HPDE6-E6E7 (cell line): ENCODE results near the gene PPM1A.

Source experiments
- DNase-seq: peaks from one replicate; pipeline ENCODE4 v3.0.0; 2011; ENCODE audit warnings: missing footprints; ENCODE audit errors: extremely low spot score

The PPM1A gene

DNA sequence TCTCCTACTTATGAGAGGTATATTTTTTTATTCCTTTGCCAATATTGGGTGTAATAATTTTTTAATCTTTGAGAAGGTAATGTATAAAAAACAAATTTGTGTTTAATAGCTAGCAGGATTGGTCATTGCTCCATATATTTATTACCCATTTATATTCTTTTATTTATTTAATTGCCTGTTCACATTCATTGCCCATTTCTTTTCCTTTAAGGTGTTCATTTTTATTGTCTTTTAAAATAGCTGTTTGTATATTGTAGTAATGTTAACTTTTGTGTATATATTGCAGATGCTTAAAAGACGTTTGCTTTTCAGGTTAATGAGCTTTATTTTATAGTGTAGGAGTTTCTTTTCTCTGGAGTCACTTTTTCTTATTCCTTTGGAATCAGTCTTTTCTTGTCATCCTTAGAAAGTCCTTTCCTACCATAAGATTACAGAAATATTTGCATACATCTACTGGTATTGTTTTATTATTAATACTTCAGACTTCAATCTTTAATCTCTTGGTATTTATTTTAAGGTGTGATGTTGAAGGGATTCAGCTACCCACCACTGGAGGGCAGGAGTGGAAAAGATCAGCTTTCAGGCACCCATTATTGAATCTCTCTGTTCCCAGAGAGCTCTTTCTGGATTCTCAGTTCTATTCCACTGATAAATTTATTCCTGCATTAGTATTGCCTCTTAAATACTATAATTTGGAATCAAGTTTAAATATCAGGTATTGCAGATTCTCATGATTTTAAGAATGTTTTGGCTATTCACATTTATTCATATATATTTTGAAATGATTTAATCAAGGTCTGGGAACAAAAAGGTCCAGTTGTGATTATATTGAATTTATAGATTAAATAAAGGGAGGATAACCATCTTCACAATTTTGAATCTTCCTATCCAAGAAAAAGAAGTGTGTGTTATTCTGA lies 17.3 kb downstream of the PPM1A start:
- DNase-seq, result peak; percentile 23

GRCh38 chr14:60272177-60272576 lies 23.2 kb downstream of the PPM1A start:
- no peak for DNase-seq

DNA sequence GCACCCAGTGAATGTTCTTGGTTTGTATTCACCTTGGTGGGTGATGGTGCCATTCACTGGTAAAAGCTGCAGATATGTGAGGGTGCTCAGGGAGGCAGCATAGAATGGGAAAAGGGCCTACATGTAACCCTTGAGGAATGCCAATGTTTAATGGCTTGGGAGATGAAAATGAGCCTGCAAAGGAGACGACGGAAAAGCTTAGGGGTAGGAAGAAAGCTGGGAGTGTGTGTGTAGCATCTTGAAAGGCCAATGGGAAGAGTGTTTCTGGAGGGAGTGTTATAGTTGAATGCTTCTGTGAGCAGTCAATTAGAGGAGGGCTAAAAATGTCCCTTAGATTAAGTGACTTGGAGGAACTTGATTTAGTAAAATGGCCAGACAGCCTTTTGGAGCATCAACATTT lies 24.9 kb downstream of the PPM1A start:
- DNase-seq, result no peak

- no peak for DNase-seq
Measured at GRCh38 chr14:60274448-60274847, 25.4 kb downstream of the PPM1A start.

GRCh38 chr14:60275932-60276331 lies 26.9 kb downstream of the PPM1A start:
- DNase-seq, result no peak

- no peak for DNase-seq
Measured at GRCh38 chr14:60276347-60276746, 27.3 kb downstream of the PPM1A start.

DNA sequence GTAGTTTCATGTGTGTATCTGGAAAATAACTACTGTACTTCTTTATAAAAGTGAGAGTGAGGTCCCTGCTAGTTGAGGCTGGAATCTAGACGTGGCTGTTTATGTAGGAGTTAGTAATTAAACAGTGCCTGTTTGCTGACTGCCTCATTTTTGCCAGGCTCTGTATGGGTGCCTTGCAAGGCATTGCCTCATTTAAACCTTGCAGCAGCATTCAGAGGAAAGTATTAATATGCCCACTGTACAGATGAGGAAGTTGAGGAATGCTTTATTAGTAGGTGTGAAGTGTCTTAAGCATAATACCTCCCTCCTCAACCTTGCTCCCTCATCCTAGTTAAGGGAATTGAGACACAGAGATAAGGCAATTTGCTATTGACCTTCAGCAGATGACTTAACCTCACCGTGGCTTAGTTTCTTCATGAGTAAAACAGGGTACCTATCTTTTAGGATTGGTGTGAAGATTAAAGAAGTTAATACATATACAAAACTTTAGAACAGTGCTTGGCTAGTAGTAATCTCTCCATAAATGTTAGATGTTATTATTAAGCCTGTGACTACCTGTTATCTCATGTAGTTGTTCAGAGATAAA lies 28.7 kb downstream of the PPM1A start:
- no peak for DNase-seq

- no peak for DNase-seq
Measured at GRCh38 chr14:60278350-60278749, 29.3 kb downstream of the PPM1A start.

- DNase-seq, result no peak
Measured at GRCh38 chr14:60287452-60287851, 38.4 kb downstream of the PPM1A start.

GRCh38 chr14:60288279-60288678 lies 39.3 kb downstream of the PPM1A start:
- no peak for DNase-seq

GRCh38 chr14:60294411-60295069 lies 45.5 kb downstream of the PPM1A start:
- DNase-seq, result no peak

DNA sequence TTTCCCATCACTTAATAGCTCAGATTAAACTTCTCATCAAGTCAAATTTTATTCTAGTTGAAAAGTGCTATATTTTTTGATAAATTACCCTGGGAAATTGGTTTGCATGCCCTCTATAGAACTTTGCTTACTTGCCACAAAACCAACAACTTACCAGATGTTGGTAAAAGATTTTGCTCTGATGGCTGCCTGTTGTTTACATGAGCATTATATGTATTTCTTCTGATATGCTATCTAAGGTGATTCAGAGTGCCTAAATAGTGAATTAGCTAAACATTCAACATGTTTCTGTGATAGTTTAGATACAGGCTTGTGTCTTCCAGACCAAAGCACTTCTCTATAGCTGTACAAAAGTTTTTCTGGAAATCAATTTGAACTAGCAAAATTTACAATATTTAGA lies 51.0 kb downstream of the PPM1A start:
- no peak for DNase-seq

- no peak for DNase-seq
Measured at GRCh38 chr14:60301685-60302084, 52.7 kb downstream of the PPM1A start.

DNA sequence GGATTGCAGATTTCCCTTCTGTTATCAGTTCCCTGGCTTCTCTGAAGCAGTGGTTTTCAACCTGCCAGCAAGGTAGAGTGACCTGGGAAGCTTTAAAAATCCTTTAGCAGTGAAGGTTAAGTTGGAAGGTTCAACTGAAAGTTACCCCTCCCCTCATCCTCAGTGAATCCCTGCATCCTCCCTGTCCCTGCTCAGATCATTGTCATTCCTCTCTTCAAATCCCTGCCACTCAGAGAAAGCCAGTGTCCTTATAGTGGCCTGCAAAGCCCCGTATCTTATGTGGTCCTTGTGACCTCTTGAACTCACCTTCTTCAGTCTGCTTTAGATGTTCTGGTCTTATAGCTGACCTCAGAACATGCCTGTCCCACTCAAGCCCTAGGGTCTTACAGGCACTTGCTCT lies 53.6 kb downstream of the PPM1A start:
- DNase-seq, result no peak

DNA sequence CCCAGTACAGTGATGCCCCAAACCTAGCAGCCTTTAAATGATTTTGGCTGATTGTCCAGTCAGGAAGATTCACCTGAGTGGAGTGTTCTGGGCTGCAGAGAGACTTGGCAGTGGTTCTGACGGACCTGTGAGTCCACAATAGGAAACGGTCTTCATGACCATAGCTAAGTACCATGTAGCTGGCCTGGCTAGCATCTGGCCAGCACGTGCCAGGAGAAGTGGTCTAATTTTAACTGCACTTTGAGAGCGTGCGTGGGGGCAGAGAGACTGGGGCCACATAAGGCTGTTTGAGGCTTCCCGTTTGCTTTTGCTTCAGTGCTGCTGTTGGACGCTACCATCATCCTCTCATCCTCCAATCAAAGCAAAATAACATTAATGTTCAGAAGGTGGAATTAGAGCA lies 54.7 kb downstream of the PPM1A start:
- no peak for DNase-seq

GRCh38 chr14:60304509-60304908 lies 55.5 kb downstream of the PPM1A start:
- no peak for DNase-seq

DNA sequence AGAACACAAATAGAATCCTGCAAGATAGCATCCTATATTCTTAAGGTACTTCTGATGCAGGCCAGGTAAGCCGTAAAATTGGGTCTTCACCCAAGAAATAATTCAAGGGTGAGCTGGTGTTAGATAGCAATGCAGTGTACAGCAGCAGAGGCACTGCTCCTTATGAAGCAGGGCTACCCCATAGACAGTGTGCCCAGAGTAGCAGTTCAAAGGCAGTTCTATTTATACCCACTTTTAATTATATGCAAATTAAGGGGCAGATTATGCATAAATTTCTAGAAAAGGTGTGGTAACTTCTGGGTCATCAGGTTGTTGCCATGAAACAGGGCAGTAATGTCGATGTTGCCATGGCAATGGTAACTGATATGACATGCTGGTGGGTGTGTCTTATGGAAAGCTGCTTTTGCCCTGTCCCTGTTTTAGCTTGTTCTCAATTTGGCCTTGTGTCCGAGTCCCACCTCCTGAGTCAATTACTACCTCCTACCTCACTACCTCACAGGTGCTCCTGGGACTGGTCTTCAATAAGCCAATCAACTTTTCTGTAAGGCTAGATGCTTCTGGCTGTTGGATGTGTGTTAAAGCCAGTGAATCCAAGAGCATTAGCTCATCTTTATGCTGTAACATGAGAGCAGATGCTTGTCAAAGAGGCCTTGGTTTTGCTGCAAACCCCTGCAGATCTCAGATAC lies 61.0 kb downstream of the PPM1A start:
- no peak for DNase-seq

DNA sequence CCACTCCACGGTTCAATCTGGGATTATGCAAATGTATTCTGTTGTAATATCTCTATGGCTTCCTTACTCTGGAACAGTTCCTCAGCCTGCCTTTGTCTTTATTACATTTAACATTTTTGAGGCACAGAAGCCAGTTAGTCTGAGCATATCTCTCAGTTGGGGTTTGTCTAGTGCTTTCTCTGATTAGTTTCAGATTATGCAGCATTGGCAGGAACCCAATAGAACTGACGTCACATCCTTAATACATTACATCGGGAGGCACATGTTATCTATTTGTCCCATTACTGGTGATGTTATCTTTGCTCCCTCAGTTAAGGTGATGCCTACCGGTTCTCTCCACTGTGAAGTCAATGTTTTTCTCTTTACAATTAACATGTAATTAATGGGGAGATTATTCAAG lies 62.4 kb downstream of the PPM1A start:
- no peak for DNase-seq

- DNase-seq, result no peak
Measured at GRCh38 chr14:60313093-60313492, 64.1 kb downstream of the PPM1A start.

DNA sequence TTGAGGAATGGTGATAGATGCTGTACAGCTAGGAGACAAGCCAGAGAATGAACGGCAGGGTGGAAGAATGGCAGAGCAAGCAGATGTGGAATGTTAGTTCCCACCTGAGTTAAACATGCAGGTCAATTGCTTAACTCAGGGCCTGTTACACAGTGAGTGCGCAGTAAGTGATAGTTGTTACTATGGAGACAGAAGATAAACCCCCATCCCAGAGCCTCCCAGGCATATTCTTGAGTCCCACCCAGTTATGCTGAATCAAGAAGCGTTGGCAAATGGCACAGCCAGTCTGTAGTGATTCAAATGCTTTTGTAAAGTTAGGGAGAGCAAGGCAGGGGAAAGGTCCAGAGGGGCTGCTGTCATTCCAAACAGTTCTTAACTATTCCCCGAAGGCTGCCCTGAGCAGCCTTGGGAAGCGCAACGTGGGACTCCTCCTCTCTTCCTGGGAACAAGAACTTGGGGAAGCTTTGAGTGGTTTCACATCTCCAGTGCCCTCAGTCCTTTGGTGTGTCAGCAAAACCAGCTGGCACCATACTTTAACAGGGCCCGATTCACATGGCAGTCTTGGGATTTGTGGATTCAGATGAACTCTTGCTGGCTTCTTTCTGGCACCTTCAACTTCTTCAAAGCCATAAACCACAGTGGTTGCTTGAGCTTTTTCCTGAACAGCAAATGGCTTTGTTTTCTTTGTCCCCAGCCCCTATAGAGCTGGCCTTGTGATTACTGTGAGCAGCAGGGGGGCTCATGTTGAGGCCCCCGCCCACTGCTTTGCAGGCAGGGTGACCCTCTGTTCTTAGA lies 66.4 kb downstream of the PPM1A start:
- no peak for DNase-seq

DNA sequence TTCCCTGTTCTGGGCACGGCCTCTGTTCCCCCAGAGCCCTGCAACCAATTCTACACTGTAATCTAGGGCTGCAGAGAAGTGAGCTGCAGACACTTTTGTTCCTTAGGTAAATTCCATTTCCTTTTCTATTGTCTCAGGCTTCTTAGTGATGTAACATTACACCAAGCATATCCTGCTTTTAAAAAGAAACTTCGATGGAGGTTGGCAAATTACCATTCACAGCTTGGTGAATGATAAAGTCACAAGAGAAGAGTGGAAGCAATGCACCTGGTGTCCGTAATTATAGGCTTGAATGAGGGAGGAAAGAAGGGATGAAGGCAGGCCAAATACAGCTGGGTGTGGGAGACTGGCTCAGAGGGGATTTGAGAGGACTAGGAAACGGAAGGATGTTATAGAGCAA lies 68.6 kb downstream of the PPM1A start:
- DNase-seq, result no peak
